Endothelial cell of umbilical vein (primary cell): Measurements from ENCODE around the gene SCN1B. TPM values are rescaled to one million over a fixed set of nuclear protein-coding genes. Genes with fewer than 3 reads are reported as not detected.

Experiments
- BruUV-seq: library from RNA; stranded (reverse); fragments of 400-500 nt; replicated peaks from 2 replicates; lab custom pipeline; 2021; lab: Mats Ljungman, UMichigan
- CTCF ChIA-PET: fragments of 300-600, 350-600 bp; sonication (Branson Sonifier 250); formaldehyde crosslinking; loops from one replicate; lab custom pipeline; 2021; ENCODE audit warnings: antibody characterized with exemption, inconsistent platforms; lab: Charles Lee
- POLR2A ChIA-PET: fragments of 300-600, 350-600 bp; sonication (Branson Sonifier 250); formaldehyde crosslinking; loops from one replicate; lab custom pipeline; 2021; ENCODE audit warnings: antibody characterized with exemption, inconsistent platforms; lab: Charles Lee
- DNase-seq: peaks from one replicate; pipeline ENCODE4 v3.0.0-alpha.2; 2011; ENCODE audit warnings: low read depth, low spot score
- FAIRE-seq: peaks from 2 replicates; lab custom pipeline; 2011; peaks lifted over from hg19 to GRCh38; lab: Jason Lieb, UNC
- H2AFZ ChIP-seq: 2 replicates; pipeline ENCODE4 v1.6.0; 2012; ENCODE audit warnings: low read depth, low read length, control low read depth, inconsistent platforms
- H3K27ac ChIP-seq: 2 replicates; pipeline ENCODE4 v1.5.1; 2011; ENCODE audit warnings: low read depth, mild to moderate bottlenecking, control low read depth, low read length, moderate library complexity; ENCODE audit not compliant: insufficient read depth
- H3K27me3 ChIP-seq, 2 experiments: 2 replicates each; pipeline versions ENCODE4 v1.6.0 to v1.6.1; 2011; ENCODE audit warnings: low read length in 2 of 2, mixed read lengths in 1 of 2; ENCODE audit not compliant: control insufficient read depth in 2 of 2, insufficient read depth in 2 of 2
- H3K36me3 ChIP-seq, 2 experiments: 2 replicates in 1 of 2; 3 replicates in 1 of 2; pipeline ENCODE4 v1.5.1; 2011; ENCODE audit warnings: low read length in 2 of 2, mild to moderate bottlenecking in 1 of 2, moderate library complexity in 1 of 2; ENCODE audit not compliant: control insufficient read depth in 2 of 2, insufficient read depth in 2 of 2; ENCODE audit errors: extremely low read depth in 1 of 2
- H3K4me1 ChIP-seq: 3 replicates; pipeline ENCODE4 v1.5.1; 2011; ENCODE audit warnings: mild to moderate bottlenecking, low read length; ENCODE audit not compliant: control insufficient read depth, insufficient read depth; ENCODE audit errors: extremely low read depth
- H3K4me2 ChIP-seq: 2 replicates; pipeline ENCODE4 v1.6.1; 2011; ENCODE audit warnings: low read length, control low read depth, mixed read lengths; ENCODE audit not compliant: insufficient read depth
- H3K4me3 ChIP-seq, 3 experiments: fragments of 200-600 bp in 1 of 3; sonication (generic), shearing (Covaris generic) in 1 of 3; replicated peaks in 1 of 3; 2 replicates each; pipeline ENCODE4 v1.5.1; 2011 to 2016; ENCODE audit warnings: control low read depth in 3 of 3, low read length in 3 of 3, mild to moderate bottlenecking in 2 of 3, inconsistent platforms in 1 of 3, low read depth in 1 of 3, moderate library complexity in 1 of 3; ENCODE audit not compliant: insufficient read depth in 1 of 3
- H3K79me2 ChIP-seq: 2 replicates; pipeline ENCODE4 v1.6.0; 2012; ENCODE audit warnings: low read length, inconsistent platforms; ENCODE audit not compliant: control insufficient read depth, insufficient read depth
- H3K9ac ChIP-seq: replicated peaks from 2 replicates; pipeline ENCODE3; 2011; ENCODE audit warnings: low read length, control low read depth; ENCODE audit not compliant: insufficient read depth; ENCODE audit errors: extremely low read depth
- H3K9me1 ChIP-seq: replicated peaks from 3 replicates; pipeline ENCODE4 v1.6.0; 2011; ENCODE audit warnings: mild to moderate bottlenecking, low read length; ENCODE audit not compliant: control insufficient read depth, insufficient read depth; ENCODE audit errors: extremely low read depth
- H3K9me3 ChIP-seq: replicated peaks from 2 replicates; pipeline ENCODE4 v1.5.1; 2012; ENCODE audit warnings: low read length, inconsistent platforms; ENCODE audit not compliant: control insufficient read depth, insufficient read depth
- H4K20me1 ChIP-seq: replicated peaks from 2 replicates; pipeline ENCODE3; 2011; ENCODE audit warnings: mild to moderate bottlenecking, low read length; ENCODE audit not compliant: control insufficient read depth, insufficient read depth; ENCODE audit errors: extremely low read depth
- CTCF ChIP-seq, 2 donors: IDR thresholded peaks; 1 replicate in 1 of 2; 2 replicates in 1 of 2; pipeline ENCODE4 v1.5.1; 2011; ENCODE audit warnings: low read length in 2 of 2, mild to moderate bottlenecking in 2 of 2, moderate library complexity in 2 of 2, control low read depth in 1 of 2, inconsistent platforms in 1 of 2, low read depth in 1 of 2; ENCODE audit not compliant: insufficient read depth in 1 of 2; ENCODE audit errors: extremely low read depth in 1 of 2
- EZH2 ChIP-seq: IDR thresholded peaks from 2 replicates; pipeline ENCODE4 v1.6.1; 2012; ENCODE audit warnings: borderline replicate concordance, low read depth, mild to moderate bottlenecking, moderate library complexity, low read length, inconsistent platforms; ENCODE audit not compliant: severe bottlenecking
- FOS ChIP-seq: IDR thresholded peaks from 2 replicates; pipeline ENCODE4 v1.6.1; 2011; ENCODE audit warnings: mild to moderate bottlenecking, low read length, moderate library complexity, borderline replicate concordance; ENCODE audit not compliant: insufficient read depth
- GATA2 ChIP-seq: IDR thresholded peaks from 2 replicates; pipeline ENCODE4 v1.7.0; 2011; ENCODE audit warnings: low read depth, mild to moderate bottlenecking, moderate library complexity, mixed read lengths, low read length; ENCODE audit not compliant: insufficient read length, insufficient read depth
- JUN ChIP-seq: IDR thresholded peaks from 2 replicates; pipeline ENCODE4 v1.6.1; 2011; ENCODE audit warnings: borderline replicate concordance, low read depth; ENCODE audit not compliant: insufficient read length, insufficient read depth
- MAX ChIP-seq: IDR thresholded peaks from 2 replicates; pipeline ENCODE4 v1.6.1; 2011; ENCODE audit not compliant: insufficient read depth, insufficient read length
- MYC ChIP-seq: IDR thresholded peaks from one replicate; pipeline ENCODE4 v1.6.1; 2011; ENCODE audit warnings: mild to moderate bottlenecking, low read depth, low read length
- POLR2A ChIP-seq: IDR thresholded peaks from 2 replicates; pipeline ENCODE4 v1.6.1; 2012; ENCODE audit warnings: low read depth, mild to moderate bottlenecking, control low read depth, low read length
- POLR2AphosphoS5 ChIP-seq: IDR thresholded peaks from 2 replicates; pipeline ENCODE4 v1.6.1; 2012; ENCODE audit warnings: low read depth, mild to moderate bottlenecking, control low read depth, low read length, moderate library complexity; ENCODE audit not compliant: insufficient read depth
- dilution Hi-C: fragments of 300-500 bp; cut with MboI; formaldehyde crosslinking; loops from one replicate; pipeline ENCODE4 v1.15.0; 2019; ENCODE audit warnings: low sequenced_read_pairs; ENCODE audit not compliant: extremely low pct_ligation_motif_present
- intact Hi-C: fragments of 100-400 bp; cut with micrococcal nuclease; formaldehyde crosslinking; loops from one replicate; pipeline ENCODE4 v1.10.0; 2022
- polyA plus RNA-seq, 4 experiments: library from polyadenylated mRNA; depleted of rRNA in 3 of 4; stranded (reverse) in 3 of 4; unstranded in 1 of 4; fragments of >200 nt; gene quantifications; 2 replicates each; pipeline versions ENCODE4 v1.2.1 to v1.2.3, GENCODE V29; 2011 to 2012; ENCODE audit warnings: missing spikeins in 1 of 4
- total RNA-seq: library from RNA; stranded (reverse); gene quantifications from 2 replicates; pipeline ENCODE4 v1.2.3, GENCODE V29; 2021

The SCN1B gene
- total and polyA plus RNA-seq, 2 donors (not counting 3 experiments of a cell fraction or from before 2014, with no cell fraction given) = 11.2 to 14.2 TPM

- FAIRE-seq (no peak), DNase-seq (no peak)
- Histone ChIP-seq H3K4me3 (no peak overlapping the region), H4K20me1 (no peaks in the 10 kb centered on the region), H3K27me3 (no peaks in the 10 kb centered on the region), H3K9ac (no peak overlapping the region), H3K9me3 (no peaks in the 10 kb centered on the region), H2AFZ (no peak overlapping the region), H3K9me1 (no peaks in the 10 kb centered on the region), H3K4me1 (no peaks in the 10 kb centered on the region), H3K27ac (no peak overlapping the region), H3K4me2 (no peak overlapping the region), H3K79me2 (no peaks in the 10 kb centered on the region), H3K36me3 (no peaks in the 10 kb centered on the region)
- intact Hi-C loops (no loop called here), dilution Hi-C loops (no loop called here)
- no peak for TF ChIP-seq GATA2
- no peak for TF ChIP-seq MAX
- no peak for TF ChIP-seq MYC
- ChIA-PET CTCF (interaction anchor here (0.5 kb wide), 1 partner anchor 30 kb away, joined by 3 read pairs; no protein-coding TSS in a partner anchor), POLR2A (no interaction called here)
- BruUV-seq = no TSS peak
These were observed 44.3 kb downstream of the SCN1B start for GRCh38 chr19:35074426-35075201.

GRCh38 chr19:35075202-35076025, 45.1 kb downstream of the SCN1B start:
- H3K36me3 ChIP-seq = no peaks in the 10 kb centered on the region
- TF ChIP-seq POLR2AphosphoS5 (no peak), GATA2 (no peak), CTCF (IDR thresholded peaks at IDR 0.05; ENCODE audit: extremely low read depth in 1 of 2, insufficient read depth in 1 of 2, low read depth in 1 of 2, low read length in 2 of 2) (no peak), FOS (no peak), EZH2 (no peak), POLR2A (no peak), MAX (no peak), JUN (no peak), MYC (no peak)
- POLR2A ChIA-PET = no interaction called here
- no peak overlapping the region for H3K4me3 ChIP-seq
- FAIRE-seq = no peak
- H3K79me2 ChIP-seq = no peaks in the 10 kb centered on the region
- BruUV-seq = no TSS peak
- H3K9ac ChIP-seq = no peak overlapping the region
- dilution Hi-C loops = no loop called here
- no peak for DNase-seq
- no peaks in the 10 kb centered on the region for H4K20me1 ChIP-seq
- H2AFZ ChIP-seq = no peak overlapping the region
- intact Hi-C loops = no loop called here
- no peaks in the 10 kb centered on the region for H3K9me1 ChIP-seq
- H3K27me3 ChIP-seq = no peaks in the 10 kb centered on the region
- no peak overlapping the region for H3K27ac ChIP-seq
- H3K4me2 ChIP-seq = no peak overlapping the region
- no peaks in the 10 kb centered on the region for H3K4me1 ChIP-seq
- no peaks in the 10 kb centered on the region for H3K9me3 ChIP-seq
- CTCF ChIA-PET = no interaction called here
